A549 (cell line): ENCODE measurements around the gene TMOD2. TPM values are rescaled to one million over a fixed set of nuclear protein-coding genes. Genes with fewer than 3 reads are reported as not detected.

ENCODE experiments used
- ATAC-seq, 2 experiments: fragments of 200-7000 bp in 1 of 2; fragments of >200 bp in 1 of 2; cut with Nextera tagmentation in 1 of 2; cut with Tn5 transposase in 1 of 2; 3 replicates each; pipeline versions ENCODE4 v1.8.0 to v1.9.1; 2018 to 2020; ENCODE audit warnings: mild to moderate bottlenecking in 1 of 2, moderate library complexity in 1 of 2
- CTCF ChIA-PET: fragments of 300-600 bp; sonication (Branson Sonifier 250); formaldehyde crosslinking; extraction: SDS; loops from one replicate; lab custom pipeline; 2021; ENCODE audit warnings: antibody characterized with exemption, inconsistent platforms; lab: Yijun Ruan, JAX
- POLR2A ChIA-PET: fragments of 350-600 bp; formaldehyde crosslinking; extraction: SDS; loops from one replicate; lab custom pipeline; 2021; ENCODE audit warnings: antibody characterized with exemption, inconsistent platforms; lab: Yijun Ruan, JAX
- DNase-seq, 2 experiments: peaks; one replicate each; pipeline versions ENCODE4 v3.0.0 to v3.0.0-alpha.2; 2011 to 2016; ENCODE audit warnings: low read depth in 1 of 2, low spot score in 1 of 2
- FAIRE-seq: peaks from 2 replicates; lab custom pipeline; 2011; peaks lifted over from hg19 to GRCh38; lab: Jason Lieb, UNC
- H3K27ac ChIP-seq, 2 experiments: fragments of >200 bp; sonication (Bioruptor Twin); formaldehyde crosslinking; 3 replicates each; pipeline ENCODE4 v1.5.1; 2016 to 2017
- H3K4me1 ChIP-seq: fragments of >200 bp; sonication (Bioruptor Twin); formaldehyde crosslinking; 3 replicates; pipeline ENCODE4 v1.6.1; 2016
- H3K4me2 ChIP-seq: fragments of >200 bp; sonication (Bioruptor Twin); formaldehyde crosslinking; 3 replicates; pipeline ENCODE4 v1.6.1; 2016
- H3K4me3 ChIP-seq: fragments of >200 bp; sonication (Bioruptor Twin); formaldehyde crosslinking; 3 replicates; pipeline ENCODE4 v1.5.1; 2016
- H3K9me3 ChIP-seq: fragments of >200 bp; sonication (Bioruptor Twin); formaldehyde crosslinking; 3 replicates; pipeline ENCODE4 v1.6.1; 2016
- BHLHE40 ChIP-seq: IDR thresholded peaks from 2 replicates; pipeline ENCODE4 v1.6.1; 2012; ENCODE audit warnings: low read depth, low read length, inconsistent platforms
- CBX8 ChIP-seq: fragments of 200-600 bp; sonication (generic); IDR thresholded peaks from 2 replicates; pipeline ENCODE4 v1.6.1; 2016
- CEBPB ChIP-seq, 2 experiments: fragments of >200 bp in 1 of 2; sonication (Bioruptor Twin) in 1 of 2; formaldehyde crosslinking in 1 of 2; IDR thresholded peaks; 2 replicates each; pipeline ENCODE4 v1.6.1; 2012 to 2016
- CHD4 ChIP-seq: fragments of 200-600 bp; sonication (generic); IDR thresholded peaks from 2 replicates; pipeline ENCODE4 v1.6.1; 2016; ENCODE audit warnings: antibody characterized with exemption, mild to moderate bottlenecking, borderline replicate concordance
- EHF ChIP-seq: fragments of 250-450 bp; sonication (Bioruptor Pico); IDR thresholded peaks from 2 replicates; pipeline ENCODE4 v1.5.0; 2020; ENCODE audit warnings: mild to moderate bottlenecking
- EP300 ChIP-seq, 2 experiments: fragments of >200 bp; sonication (Bioruptor Twin); formaldehyde crosslinking; IDR thresholded peaks; 2 replicates in 1 of 2; 3 replicates in 1 of 2; pipeline ENCODE4 v1.6.1; 2016 to 2017
- FOSL2 ChIP-seq, 2 experiments: fragments of 450-650 bp in 1 of 2; fragments of >200 bp in 1 of 2; sonication (Bioruptor Twin) in 1 of 2; formaldehyde crosslinking; IDR thresholded peaks; 2 replicates each; pipeline versions ENCODE4 v1.5.0 to v1.6.1; 2016 to 2020; ENCODE audit warnings: mild to moderate bottlenecking in 1 of 2, moderate library complexity in 1 of 2
- HOXB13 ChIP-seq: fragments of 250-450 bp; sonication (Bioruptor Pico); IDR thresholded peaks from 2 replicates; pipeline ENCODE4 v1.5.0; 2020; ENCODE audit warnings: low read depth, mild to moderate bottlenecking, moderate library complexity
- KDM5A ChIP-seq: fragments of 200-600 bp; sonication (generic); IDR thresholded peaks from 2 replicates; pipeline ENCODE4 v1.6.1; 2016; ENCODE audit warnings: antibody characterized with exemption, mild to moderate bottlenecking
- MYC ChIP-seq: IDR thresholded peaks from 2 replicates; pipeline ENCODE4 v1.6.1; 2012; ENCODE audit warnings: mild to moderate bottlenecking, inconsistent platforms, low read length, improper control_type of control experiment, borderline replicate concordance
- NFE2L2 ChIP-seq: fragments of 150-350 bp; conservative IDR thresholded peaks from 2 replicates; pipeline ENCODE4 v1.6.1; 2014; ENCODE audit warnings: low read length
- POLR2AphosphoS2 ChIP-seq: conservative IDR thresholded peaks from 2 replicates; pipeline ENCODE4 v1.6.1; 2012; ENCODE audit warnings: low read length, improper control_type of control experiment, inconsistent platforms
- RFX5 ChIP-seq: fragments of 450-650 bp; IDR thresholded peaks from 2 replicates; pipeline ENCODE4 v1.7.1; 2014; ENCODE audit warnings: antibody characterized with exemption, mild to moderate bottlenecking, moderate library complexity
- RNF2 ChIP-seq: fragments of 200-600 bp; sonication (generic); IDR thresholded peaks from 2 replicates; pipeline ENCODE4 v1.6.1; 2016; ENCODE audit warnings: low read depth, mild to moderate bottlenecking, antibody characterized with exemption, moderate library complexity, borderline replicate concordance
- ZNF302 ChIP-seq: fragments of 250-450 bp; sonication (Bioruptor Pico); IDR thresholded peaks from 2 replicates; pipeline ENCODE4 v1.9.0; 2021; ENCODE audit warnings: inconsistent platforms, mild to moderate bottlenecking, moderate library complexity
- ZSCAN20 ChIP-seq: fragments of 250-450 bp; sonication (Bioruptor Pico); IDR thresholded peaks from 2 replicates; pipeline ENCODE4 v1.8.0; 2022; ENCODE audit warnings: mild to moderate bottlenecking, moderate library complexity
- WGBS: methylation state at CpG from one replicate; pipeline ENCODE4 v1.1.6; 2017; ENCODE audit errors: missing lambda C conversion rate; 5-methylcytosine and 5-hydroxymethylcytosine counted together
- polyA plus RNA-seq, 4 experiments: library from polyadenylated mRNA; depleted of rRNA in 3 of 4; stranded (reverse); fragments of >200 nt; fragmentation: RNase III in 1 of 4; extraction: RNeasy Plus Mini Kit Qiagen cat#74134 plus additional on column Dnase treatment in 1 of 4; gene quantifications; 2 replicates in 3 of 4; 3 replicates in 1 of 4; pipeline ENCODE4 v1.2.3, GENCODE V29; 2011 to 2017
- TF ChIP-seq, protein P1 (sequence below): fragments of >200 bp; sonication (Bioruptor Twin); formaldehyde crosslinking; IDR thresholded peaks from 2 replicates; pipeline ENCODE4 v1.6.1; 2016
- TF ChIP-seq, protein P2 (sequence below): fragments of 200-600 bp; sonication (generic); IDR thresholded peaks from 2 replicates; pipeline ENCODE4 v1.6.1; 2016; ENCODE audit warnings: antibody characterized with exemption, mild to moderate bottlenecking, moderate library complexity
- TF ChIP-seq, protein P3 (sequence below): fragments of 250-450 bp; sonication (Bioruptor Pico); IDR thresholded peaks from 2 replicates; pipeline ENCODE4 v1.5.0; 2020; ENCODE audit warnings: low read depth, mild to moderate bottlenecking, moderate library complexity
- TF ChIP-seq, protein P4 (sequence below): IDR thresholded peaks from 2 replicates; pipeline ENCODE4 v1.6.1; 2012

Gene TMOD2
- polyA plus RNA-seq, 2 of the 4 experiments (the other 2 are of a cell fraction) = 2.1 to 2.5 TPM

DNA sequence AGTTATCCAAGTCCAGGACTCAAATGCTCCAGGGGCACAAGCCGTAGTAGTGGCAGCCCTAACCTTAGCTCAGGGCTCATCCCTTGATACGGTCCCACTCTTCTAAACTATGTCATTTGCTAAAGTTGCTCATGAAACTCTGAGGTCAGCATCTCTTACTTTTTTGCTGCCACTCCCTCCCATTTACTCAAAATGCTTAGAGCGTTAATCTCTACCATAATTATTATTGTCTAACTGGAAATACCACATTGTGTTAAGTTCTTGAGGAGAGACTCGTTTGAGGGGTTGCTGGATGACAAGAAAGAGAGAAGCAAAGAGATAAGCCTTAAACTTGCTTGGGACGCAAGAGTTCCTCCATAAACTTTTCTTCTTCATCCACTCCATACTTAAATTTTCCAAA lies 51.2 kb downstream of the TMOD2 start:
- 81% methylated on average over 5 of the region's 5 CpGs for WGBS

DNA sequence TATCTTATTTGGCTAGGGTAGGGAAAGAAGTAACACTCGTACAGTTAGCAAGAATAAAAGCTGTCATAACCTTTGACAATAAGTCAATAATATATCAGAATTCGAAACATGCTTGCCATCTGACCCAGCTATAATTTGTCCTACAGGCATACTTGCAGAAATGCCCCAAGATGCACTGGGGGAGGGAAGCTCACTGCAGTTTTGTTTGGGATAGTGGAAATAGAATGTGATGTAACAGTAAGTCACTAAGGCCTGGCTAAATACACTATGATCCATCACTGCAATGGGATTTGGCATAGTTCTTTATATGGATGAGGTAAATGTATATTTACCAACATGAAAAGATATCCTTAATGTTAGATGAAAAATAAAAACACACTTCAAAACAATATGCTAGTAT lies 52.6 kb downstream of the TMOD2 start:
- WGBS = 64% methylated on average over 2 of the region's 2 CpGs
- ChIA-PET CTCF (interaction anchor here (1.5 to 4.6 kb wide), 2 partner anchors 27 to 84 kb away, joined by 5 to 25 read pairs; no protein-coding TSS in a partner anchor), POLR2A (no interaction called here)
- FAIRE-seq = peak; percentile 73
- no peak overlapping the region for H3K4me3 ChIP-seq
- DNase-seq = peak in 1 of 2 experiments; percentile 28
- ATAC-seq = no peak
- H3K27ac ChIP-seq = no peak overlapping the region
- no peaks in the 10 kb centered on the region for H3K9me3 ChIP-seq
- TF ChIP-seq CEBPB (IDR thresholded peaks at IDR 0.05) = no peak
- no peak for TF ChIP-seq HOXB13 (CRISPR knock-in tag)
- TF ChIP-seq EHF (CRISPR knock-in tag) = no peak
- no peak for TF ChIP-seq MYC
- no peak for TF ChIP-seq EP300 (IDR thresholded peaks at IDR 0.05)
- no peak for TF ChIP-seq KDM5A
- TF ChIP-seq RNF2 = no peak
- TF ChIP-seq CBX8 = no peak
- TF ChIP-seq, protein P1, sequence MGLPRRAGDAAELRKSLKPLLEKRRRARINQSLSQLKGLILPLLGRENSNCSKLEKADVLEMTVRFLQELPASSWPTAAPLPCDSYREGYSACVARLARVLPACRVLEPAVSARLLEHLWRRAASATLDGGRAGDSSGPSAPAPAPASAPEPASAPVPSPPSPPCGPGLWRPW = no peak
- no peak for TF ChIP-seq RFX5
- peaks cover 22% of the 10 kb centered on the region for H3K4me1 ChIP-seq
- H3K4me2 ChIP-seq = no peak overlapping the region

More for the DNA sequence above, 51.2 kb downstream of the TMOD2 start:
- no peak for TF ChIP-seq CBX8
- TF ChIP-seq POLR2AphosphoS2 = no peak
- TF ChIP-seq CHD4 = no peak
- no peak for TF ChIP-seq FOSL2 (IDR thresholded peaks at IDR 0.05)
- TF ChIP-seq FOSL2 (CRISPR knock-in tag; IDR thresholded peaks at IDR 0.05) = no peak
- TF ChIP-seq, protein P2, sequence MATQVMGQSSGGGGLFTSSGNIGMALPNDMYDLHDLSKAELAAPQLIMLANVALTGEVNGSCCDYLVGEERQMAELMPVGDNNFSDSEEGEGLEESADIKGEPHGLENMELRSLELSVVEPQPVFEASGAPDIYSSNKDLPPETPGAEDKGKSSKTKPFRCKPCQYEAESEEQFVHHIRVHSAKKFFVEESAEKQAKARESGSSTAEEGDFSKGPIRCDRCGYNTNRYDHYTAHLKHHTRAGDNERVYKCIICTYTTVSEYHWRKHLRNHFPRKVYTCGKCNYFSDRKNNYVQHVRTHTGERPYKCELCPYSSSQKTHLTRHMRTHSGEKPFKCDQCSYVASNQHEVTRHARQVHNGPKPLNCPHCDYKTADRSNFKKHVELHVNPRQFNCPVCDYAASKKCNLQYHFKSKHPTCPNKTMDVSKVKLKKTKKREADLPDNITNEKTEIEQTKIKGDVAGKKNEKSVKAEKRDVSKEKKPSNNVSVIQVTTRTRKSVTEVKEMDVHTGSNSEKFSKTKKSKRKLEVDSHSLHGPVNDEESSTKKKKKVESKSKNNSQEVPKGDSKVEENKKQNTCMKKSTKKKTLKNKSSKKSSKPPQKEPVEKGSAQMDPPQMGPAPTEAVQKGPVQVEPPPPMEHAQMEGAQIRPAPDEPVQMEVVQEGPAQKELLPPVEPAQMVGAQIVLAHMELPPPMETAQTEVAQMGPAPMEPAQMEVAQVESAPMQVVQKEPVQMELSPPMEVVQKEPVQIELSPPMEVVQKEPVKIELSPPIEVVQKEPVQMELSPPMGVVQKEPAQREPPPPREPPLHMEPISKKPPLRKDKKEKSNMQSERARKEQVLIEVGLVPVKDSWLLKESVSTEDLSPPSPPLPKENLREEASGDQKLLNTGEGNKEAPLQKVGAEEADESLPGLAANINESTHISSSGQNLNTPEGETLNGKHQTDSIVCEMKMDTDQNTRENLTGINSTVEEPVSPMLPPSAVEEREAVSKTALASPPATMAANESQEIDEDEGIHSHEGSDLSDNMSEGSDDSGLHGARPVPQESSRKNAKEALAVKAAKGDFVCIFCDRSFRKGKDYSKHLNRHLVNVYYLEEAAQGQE = no peak
- TF ChIP-seq ZNF302 (CRISPR knock-in tag) = no peak
- TF ChIP-seq ZSCAN20 (CRISPR knock-in tag) = no peak
- no peak for TF ChIP-seq NFE2L2
- no peak overlapping the region for H3K4me3 ChIP-seq
- no peak for DNase-seq
- FAIRE-seq = no peak
- H3K9me3 ChIP-seq = no peaks in the 10 kb centered on the region
- ChIA-PET POLR2A (no interaction called here), CTCF (interaction anchor here (1.0 to 4.6 kb wide), 11 partner anchors 10 to 153 kb away, joined by 3 to 25 read pairs (median 6); no protein-coding TSS in a partner anchor)
- ATAC-seq = no peak
- H3K4me1 ChIP-seq = peaks cover 34% of the 10 kb centered on the region
- no peak overlapping the region for H3K27ac ChIP-seq
- no peak overlapping the region for H3K4me2 ChIP-seq

DNA sequence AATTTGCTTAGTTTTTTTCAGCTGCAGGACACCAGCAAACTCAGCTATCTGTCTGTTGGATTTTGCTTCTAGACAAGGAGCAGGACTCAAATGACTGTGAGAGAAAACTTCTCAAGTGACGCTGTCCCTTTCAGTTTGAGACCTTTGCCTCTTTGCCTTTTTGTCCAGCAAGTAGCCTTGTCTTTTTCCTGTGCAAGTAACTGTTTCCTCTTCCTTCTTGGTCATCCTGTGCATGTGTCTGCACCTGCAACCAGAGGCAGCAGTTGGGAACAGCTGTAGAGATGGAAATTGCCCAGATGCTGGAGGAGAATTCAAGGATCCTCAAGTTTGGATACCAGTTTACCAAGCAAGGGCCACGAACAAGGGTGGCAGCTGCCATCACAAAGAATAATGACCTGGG lies 54.7 kb downstream of the TMOD2 start:
- ATAC-seq (no peak), FAIRE-seq (no peak), DNase-seq (no peak)
- POLR2A ChIA-PET = no interaction called here
- H3K27ac ChIP-seq = no peak overlapping the region
- 68% methylated on average over 2 of the region's 2 CpGs for WGBS
- no peak overlapping the region for H3K4me2 ChIP-seq
- H3K4me3 ChIP-seq = no peak overlapping the region
- no peaks in the 10 kb centered on the region for H3K9me3 ChIP-seq
- CTCF ChIA-PET = interaction anchor here (0.5 to 4.6 kb wide), 2 partner anchors 30 to 159 kb away, joined by 3 to 25 read pairs; no protein-coding TSS in a partner anchor
- no peak for TF ChIP-seq BHLHE40
- no peak for TF ChIP-seq CHD4
- TF ChIP-seq, protein P3, sequence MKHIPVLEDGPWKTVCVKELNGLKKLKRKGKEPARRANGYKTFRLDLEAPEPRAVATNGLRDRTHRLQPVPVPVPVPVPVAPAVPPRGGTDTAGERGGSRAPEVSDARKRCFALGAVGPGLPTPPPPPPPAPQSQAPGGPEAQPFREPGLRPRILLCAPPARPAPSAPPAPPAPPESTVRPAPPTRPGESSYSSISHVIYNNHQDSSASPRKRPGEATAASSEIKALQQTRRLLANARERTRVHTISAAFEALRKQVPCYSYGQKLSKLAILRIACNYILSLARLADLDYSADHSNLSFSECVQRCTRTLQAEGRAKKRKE (CRISPR knock-in tag) = no peak
- TF ChIP-seq, protein P4, sequence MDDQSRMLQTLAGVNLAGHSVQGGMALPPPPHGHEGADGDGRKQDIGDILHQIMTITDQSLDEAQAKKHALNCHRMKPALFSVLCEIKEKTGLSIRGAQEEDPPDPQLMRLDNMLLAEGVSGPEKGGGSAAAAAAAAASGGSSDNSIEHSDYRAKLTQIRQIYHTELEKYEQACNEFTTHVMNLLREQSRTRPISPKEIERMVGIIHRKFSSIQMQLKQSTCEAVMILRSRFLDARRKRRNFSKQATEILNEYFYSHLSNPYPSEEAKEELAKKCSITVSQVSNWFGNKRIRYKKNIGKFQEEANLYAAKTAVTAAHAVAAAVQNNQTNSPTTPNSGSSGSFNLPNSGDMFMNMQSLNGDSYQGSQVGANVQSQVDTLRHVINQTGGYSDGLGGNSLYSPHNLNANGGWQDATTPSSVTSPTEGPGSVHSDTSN = no peak
- peaks cover 10% of the 10 kb centered on the region for H3K4me1 ChIP-seq
